Effector memory CD8-positive, alpha-beta T cell (primary cell): ENCODE measurements around the gene MYH6.
"Not testable (repeated sequence)": the region's sequence is repeated elsewhere in the genome, so short reads cannot be mapped to it uniquely, and the experiment has no call there.

Source experiments
- ATAC-seq: fragments of 150-1000 bp; cut with Tn5 transposase; replicated peaks from 2 replicates; pipeline ENCODE4 v1.10.0; 2021; ENCODE audit warnings: mild to moderate bottlenecking, moderate library complexity
- DNase-seq, 3 experiments: peaks; one replicate each; pipeline ENCODE4 v3.0.0; 2021
- H3K27ac Mint-ChIP-seq, 2 donors: one replicate each; pipeline ENCODE4 v1.8.0; 2022; ENCODE audit warnings: mild to moderate bottlenecking in 2 of 2, mixed read lengths in 2 of 2, moderate library complexity in 2 of 2
- H3K27me3 Mint-ChIP-seq, 2 donors: one replicate each; pipeline ENCODE4 v1.8.0; 2022; ENCODE audit warnings: mixed read lengths in 2 of 2
- H3K36me3 Mint-ChIP-seq: one replicate; pipeline ENCODE4 v1.8.0; 2022; ENCODE audit warnings: mild to moderate bottlenecking, moderate library complexity, mixed read lengths; ENCODE audit not compliant: insufficient read depth
- H3K4me1 Mint-ChIP-seq, 2 donors: one replicate each; pipeline ENCODE4 v1.8.0; 2022; ENCODE audit warnings: low read depth in 2 of 2, mixed read lengths in 2 of 2
- H3K4me3 Mint-ChIP-seq, 2 donors: one replicate each; pipeline ENCODE4 v1.8.0; 2022; ENCODE audit warnings: mild to moderate bottlenecking in 2 of 2, mixed read lengths in 2 of 2, moderate library complexity in 2 of 2
- H3K9me3 Mint-ChIP-seq, 2 donors: one replicate each; pipeline ENCODE4 v1.8.0; 2022; ENCODE audit warnings: mixed read lengths in 2 of 2

Gene MYH6

DNA sequence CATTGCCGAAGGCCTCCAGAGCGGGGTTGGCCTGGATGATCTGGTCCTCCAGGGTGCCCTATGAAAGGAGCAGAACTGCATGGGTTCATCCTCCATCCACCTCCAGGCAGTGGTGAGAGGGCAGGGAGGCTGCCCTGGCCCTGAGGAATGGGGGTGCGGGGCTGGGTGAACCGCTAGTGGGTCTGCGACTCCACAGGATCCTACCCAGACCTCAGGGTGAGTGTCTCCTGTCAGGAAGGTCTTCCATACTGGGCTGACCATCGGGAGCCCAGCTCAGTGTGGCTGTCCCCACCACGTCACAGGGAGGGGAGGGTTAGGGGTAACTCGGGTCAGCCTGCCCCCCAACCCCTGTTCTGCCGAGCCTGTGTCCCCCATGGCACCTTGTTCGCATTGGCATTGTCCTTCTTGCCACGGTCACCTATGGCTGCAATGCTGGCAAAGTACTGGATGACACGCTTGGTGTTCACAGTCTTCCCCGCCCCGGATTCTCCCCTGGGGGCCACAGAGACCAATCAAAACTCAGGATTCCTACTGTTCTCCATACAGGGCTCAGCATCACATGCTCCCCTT lies 3.7 kb downstream of the MYH6 start:
- H3K27ac Mint-ChIP-seq, result no peak overlapping the region
- peaks cover 23 to 71% of the 10 kb centered on the region in 2 donors for H3K27me3 Mint-ChIP-seq
- ATAC-seq (no peak), DNase-seq (no peak)
- H3K36me3 Mint-ChIP-seq, result no peaks in the 10 kb centered on the region
- no peaks in the 10 kb centered on the region for H3K4me1 Mint-ChIP-seq
- H3K4me3 Mint-ChIP-seq, result no peak overlapping the region
- no peaks in the 10 kb centered on the region for H3K9me3 Mint-ChIP-seq

DNA sequence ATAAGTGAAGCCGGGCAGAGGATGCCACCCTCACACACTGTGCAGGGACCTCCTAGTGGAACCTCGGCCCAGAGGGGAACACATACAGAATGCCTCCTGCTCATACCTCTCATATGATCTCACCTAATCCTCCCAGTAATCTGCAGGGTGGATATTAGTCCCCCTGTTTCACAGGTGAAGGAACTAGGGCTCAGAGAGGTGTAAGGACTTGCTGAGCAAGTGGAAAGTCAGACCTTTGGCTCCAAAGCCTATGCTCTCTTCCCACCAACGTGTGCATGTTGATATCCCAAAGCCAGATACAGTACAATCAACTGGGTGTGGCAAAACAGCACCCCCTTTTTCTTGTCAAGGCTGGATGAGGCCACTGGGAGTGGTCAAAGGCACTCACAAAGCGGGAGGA lies 4.2 kb downstream of the MYH6 start:
- ATAC-seq (no peak), DNase-seq (no peak)
- no peak overlapping the region for H3K27ac Mint-ChIP-seq
- H3K4me1 Mint-ChIP-seq, result no peaks in the 10 kb centered on the region
- no peak overlapping the region for H3K4me3 Mint-ChIP-seq
- peaks cover 20 to 71% of the 10 kb centered on the region in 2 donors for H3K27me3 Mint-ChIP-seq
- H3K36me3 Mint-ChIP-seq, result no peaks in the 10 kb centered on the region
- no peaks in the 10 kb centered on the region for H3K9me3 Mint-ChIP-seq

DNA sequence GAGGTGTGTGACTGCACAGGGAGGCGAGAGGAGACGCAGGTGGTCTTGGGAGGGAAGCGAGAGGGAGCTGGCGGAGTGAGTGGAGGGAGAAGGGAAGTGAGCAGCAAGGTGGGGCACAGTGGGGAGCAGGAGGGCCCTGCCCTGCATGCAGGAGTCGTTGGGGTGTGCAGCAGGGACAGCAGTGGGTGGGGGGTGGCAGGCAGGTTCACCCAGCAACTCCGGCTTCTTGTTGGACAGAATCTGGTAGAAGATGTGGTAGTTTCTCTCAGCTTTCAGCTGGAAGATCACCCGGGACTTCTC lies 5.0 kb downstream of the MYH6 start:
- no peaks in the 10 kb centered on the region for H3K4me1 Mint-ChIP-seq
- ATAC-seq (no peak), DNase-seq (no peak)
- peaks cover 20 to 71% of the 10 kb centered on the region in 2 donors for H3K27me3 Mint-ChIP-seq
- no peaks in the 10 kb centered on the region for H3K36me3 Mint-ChIP-seq
- H3K27ac Mint-ChIP-seq, result no peak overlapping the region
- H3K4me3 Mint-ChIP-seq, result no peak overlapping the region
- no peaks in the 10 kb centered on the region for H3K9me3 Mint-ChIP-seq

DNA sequence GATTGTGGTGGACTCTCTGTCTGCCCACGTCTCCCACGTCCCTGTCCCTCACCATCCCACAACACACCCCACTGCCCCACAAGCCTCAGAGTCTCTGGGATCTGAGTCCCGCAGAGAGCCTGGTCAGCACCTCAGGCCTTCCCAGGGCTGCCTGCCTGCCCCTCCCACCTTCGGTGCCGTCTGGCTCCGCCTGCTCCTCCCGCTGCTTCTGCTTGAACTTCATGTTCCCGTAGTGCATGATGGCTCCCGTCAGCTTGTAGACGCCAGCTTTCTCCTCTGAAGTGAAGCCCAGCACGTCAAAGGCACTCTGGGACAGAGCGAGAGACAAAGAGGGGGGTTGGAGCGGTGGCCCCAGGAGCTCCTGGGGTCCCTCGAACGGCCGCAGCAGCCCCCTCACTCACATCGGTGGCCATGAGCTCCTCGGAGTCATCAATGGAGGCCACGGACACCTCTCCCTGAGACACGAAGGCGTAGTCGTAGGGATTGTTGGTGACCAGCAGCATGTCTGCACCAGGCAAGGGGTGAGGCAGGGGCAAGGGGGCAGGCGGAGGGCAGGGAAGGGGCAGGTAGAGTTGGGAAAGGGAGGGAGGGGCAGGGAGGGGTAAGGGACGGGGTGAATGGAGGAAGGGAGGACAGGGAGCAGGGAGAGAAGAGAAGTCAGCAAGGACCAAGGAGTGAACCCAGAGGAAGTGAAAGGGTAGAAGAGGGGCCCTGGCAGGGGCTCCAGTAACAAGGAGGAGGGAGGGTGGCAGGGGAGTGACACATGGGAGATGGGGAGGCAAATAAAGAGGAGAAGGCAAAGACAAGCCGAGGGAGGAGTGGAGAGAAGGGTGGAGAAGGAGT lies 5.6 kb downstream of the MYH6 start:
- Mint-ChIP-seq H3K4me1 (no peaks in the 10 kb centered on the region), H3K36me3 (no peaks in the 10 kb centered on the region), H3K9me3 (no peaks in the 10 kb centered on the region), H3K27me3 (peaks cover 20 to 71% of the 10 kb centered on the region in 2 donors), H3K27ac (no peak overlapping the region), H3K4me3 (no peak overlapping the region)
- no peak for DNase-seq
- ATAC-seq, result no peak

- H3K36me3 Mint-ChIP-seq, result no peaks in the 10 kb centered on the region
- no peaks in the 10 kb centered on the region for H3K4me1 Mint-ChIP-seq
- no peak overlapping the region for H3K4me3 Mint-ChIP-seq
- DNase-seq (no peak), ATAC-seq (no peak)
- no peaks in the 10 kb centered on the region for H3K9me3 Mint-ChIP-seq
- H3K27me3 Mint-ChIP-seq, result peaks cover 18 to 64% of the 10 kb centered on the region in 2 donors
- no peak overlapping the region for H3K27ac Mint-ChIP-seq
Measured at GRCh38 chr14:23401291-23401690, 6.8 kb downstream of the MYH6 start.

DNA sequence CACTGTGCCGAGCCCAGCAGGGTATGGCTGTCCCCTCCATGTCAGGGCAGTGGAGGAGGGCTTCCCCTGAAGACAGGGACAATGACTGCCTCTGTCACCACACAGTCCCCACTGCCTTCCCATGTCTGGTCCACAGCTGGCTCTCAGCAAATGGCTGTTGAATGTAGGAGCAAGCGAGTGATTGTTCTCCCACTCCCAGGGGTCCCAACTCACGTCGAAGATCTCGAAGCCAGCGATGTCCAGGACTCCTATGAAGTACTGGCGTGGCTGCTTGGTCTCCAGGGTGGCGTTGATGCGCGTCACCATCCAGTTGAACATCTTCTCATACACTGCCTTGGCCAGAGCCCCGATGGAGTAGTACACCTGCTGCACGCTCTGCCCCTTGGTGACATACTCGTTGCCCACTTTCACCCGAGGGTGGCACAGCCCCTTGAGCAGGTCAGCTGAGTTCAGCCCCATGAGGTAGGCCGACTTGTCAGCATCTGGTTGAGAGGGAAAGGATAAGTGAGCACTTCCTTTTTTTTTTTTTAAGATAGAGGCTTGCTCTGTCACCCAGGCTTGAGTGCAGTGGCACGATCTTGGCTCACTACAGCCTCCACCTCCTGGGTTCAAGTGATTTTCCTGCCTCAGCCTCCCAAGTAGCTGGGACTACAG lies 7.5 kb downstream of the MYH6 start:
- not testable (repeated sequence) for H3K9me3 Mint-ChIP-seq, H3K27ac Mint-ChIP-seq, H3K4me1 Mint-ChIP-seq, H3K4me3 Mint-ChIP-seq, DNase-seq, ATAC-seq, H3K36me3 Mint-ChIP-seq
- peaks cover 21 to 57% of the 10 kb centered on the region in 2 donors for H3K27me3 Mint-ChIP-seq

GRCh38 chr14:23399591-23399990 lies 8.5 kb downstream of the MYH6 start:
- DNase-seq, result no peak
- Mint-ChIP-seq H3K4me1 (no peaks in the 10 kb centered on the region), H3K36me3 (no peaks in the 10 kb centered on the region), H3K4me3 (no peak overlapping the region), H3K9me3 (no peaks in the 10 kb centered on the region), H3K27me3 (peaks cover 21 to 47% of the 10 kb centered on the region in 2 donors), H3K27ac (no peak overlapping the region)
- ATAC-seq, result no peak

DNA sequence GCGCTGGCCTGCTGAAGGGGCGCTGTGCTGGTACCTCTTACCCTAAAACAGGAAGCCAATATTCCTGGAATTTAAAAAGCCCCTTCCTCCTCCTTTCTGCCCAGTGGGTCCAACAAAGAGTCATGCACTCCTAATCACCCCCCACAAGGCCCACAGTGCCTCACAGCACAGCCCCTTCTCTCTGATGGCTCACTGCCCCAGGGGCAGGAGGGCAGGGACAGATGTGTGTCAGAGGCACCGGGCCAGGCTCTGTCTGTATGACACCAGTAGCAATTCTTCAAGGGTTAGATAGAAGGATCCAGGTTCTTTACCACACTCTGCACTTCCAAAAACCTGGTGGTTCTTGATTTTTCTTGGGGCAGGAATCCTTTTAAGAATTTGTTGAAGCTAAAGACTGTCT lies 8.9 kb downstream of the MYH6 start:
- ATAC-seq (no peak), DNase-seq (no peak)
- Mint-ChIP-seq H3K27me3 (peaks cover 22 to 45% of the 10 kb centered on the region in 2 donors), H3K36me3 (no peaks in the 10 kb centered on the region), H3K4me1 (no peaks in the 10 kb centered on the region), H3K27ac (no peak overlapping the region), H3K4me3 (no peak overlapping the region), H3K9me3 (no peaks in the 10 kb centered on the region)

GRCh38 chr14:23398348-23398747 lies 9.7 kb downstream of the MYH6 start:
- peaks cover 27 to 46% of the 10 kb centered on the region in 2 donors for H3K27me3 Mint-ChIP-seq
- H3K36me3 Mint-ChIP-seq, result no peaks in the 10 kb centered on the region
- no peak for DNase-seq
- H3K4me1 Mint-ChIP-seq, result no peaks in the 10 kb centered on the region
- no peak overlapping the region for H3K27ac Mint-ChIP-seq
- ATAC-seq, result no peak
- no peak overlapping the region for H3K4me3 Mint-ChIP-seq
- H3K9me3 Mint-ChIP-seq, result no peaks in the 10 kb centered on the region

- Mint-ChIP-seq H3K36me3 (no peaks in the 10 kb centered on the region), H3K27me3 (peaks cover 29 to 44% of the 10 kb centered on the region in 2 donors), H3K4me3 (no peak overlapping the region), H3K27ac (no peak overlapping the region), H3K4me1 (no peaks in the 10 kb centered on the region), H3K9me3 (no peaks in the 10 kb centered on the region)
- ATAC-seq, result no peak
- DNase-seq, result no peak
Measured at GRCh38 chr14:23396781-23397407, 11.2 kb downstream of the MYH6 start.

GRCh38 chr14:23396126-23396525 lies 11.9 kb downstream of the MYH6 start:
- no peak overlapping the region for H3K4me3 Mint-ChIP-seq
- no peaks in the 10 kb centered on the region for H3K36me3 Mint-ChIP-seq
- no peak overlapping the region for H3K27ac Mint-ChIP-seq
- no peaks in the 10 kb centered on the region for H3K9me3 Mint-ChIP-seq
- no peak for ATAC-seq
- H3K27me3 Mint-ChIP-seq, result peaks cover 29 to 44% of the 10 kb centered on the region in 2 donors
- no peak for DNase-seq
- no peaks in the 10 kb centered on the region for H3K4me1 Mint-ChIP-seq

DNA sequence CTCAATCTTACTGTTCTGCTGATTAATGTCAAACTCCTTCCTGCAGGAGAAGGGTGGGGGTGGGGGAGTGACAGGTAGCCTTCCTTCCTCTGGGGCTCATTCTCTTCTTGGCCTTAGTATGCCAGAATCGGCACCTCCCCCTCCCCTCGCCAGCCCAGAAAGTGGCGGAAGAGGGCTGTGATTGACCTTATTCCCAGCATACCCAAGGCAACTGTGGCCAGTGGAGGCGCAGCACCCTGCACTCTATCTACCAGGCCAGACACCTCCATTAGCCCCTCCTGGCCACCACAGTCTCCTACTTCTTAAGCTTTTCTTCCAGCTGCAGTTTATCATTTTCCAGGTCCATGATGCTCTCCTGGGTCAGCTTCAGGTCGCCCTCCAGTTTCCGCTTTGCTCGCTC lies 15.5 kb downstream of the MYH6 start:
- ATAC-seq (no peak), DNase-seq (no peak)
- Mint-ChIP-seq H3K36me3 (peaks cover 2% of the 10 kb centered on the region), H3K4me1 (no peaks in the 10 kb centered on the region), H3K27ac (no peak overlapping the region), H3K27me3 (peaks cover 44 to 59% of the 10 kb centered on the region in 2 donors), H3K4me3 (no peak overlapping the region), H3K9me3 (no peaks in the 10 kb centered on the region)

DNA sequence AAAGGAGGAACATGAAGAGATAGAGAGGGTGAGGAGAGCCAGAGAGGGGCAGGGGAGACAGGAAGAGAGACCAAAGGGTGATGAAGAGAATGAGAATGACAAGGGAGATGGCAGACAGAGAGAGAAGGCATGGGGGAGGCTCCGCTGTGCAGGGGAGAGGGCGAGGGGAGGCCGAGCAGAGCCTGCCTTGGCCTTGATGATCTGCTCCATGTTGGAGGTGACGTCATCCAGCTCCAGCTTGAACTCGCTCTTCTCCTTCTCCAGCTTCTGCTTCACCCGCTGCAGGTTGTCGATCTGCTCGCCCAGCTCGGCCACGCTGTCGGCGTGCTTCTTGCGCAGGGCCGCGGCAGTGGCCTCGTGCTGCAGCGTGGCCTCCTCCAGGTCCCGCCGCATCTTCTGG lies 18.2 kb downstream of the MYH6 start:
- ATAC-seq, H3K36me3 Mint-ChIP-seq, DNase-seq, H3K4me1 Mint-ChIP-seq, H3K27ac Mint-ChIP-seq, H3K4me3 Mint-ChIP-seq, H3K9me3 Mint-ChIP-seq: not testable (repeated sequence)
- H3K27me3 Mint-ChIP-seq, result peaks cover 47 to 63% of the 10 kb centered on the region in 2 donors

DNA sequence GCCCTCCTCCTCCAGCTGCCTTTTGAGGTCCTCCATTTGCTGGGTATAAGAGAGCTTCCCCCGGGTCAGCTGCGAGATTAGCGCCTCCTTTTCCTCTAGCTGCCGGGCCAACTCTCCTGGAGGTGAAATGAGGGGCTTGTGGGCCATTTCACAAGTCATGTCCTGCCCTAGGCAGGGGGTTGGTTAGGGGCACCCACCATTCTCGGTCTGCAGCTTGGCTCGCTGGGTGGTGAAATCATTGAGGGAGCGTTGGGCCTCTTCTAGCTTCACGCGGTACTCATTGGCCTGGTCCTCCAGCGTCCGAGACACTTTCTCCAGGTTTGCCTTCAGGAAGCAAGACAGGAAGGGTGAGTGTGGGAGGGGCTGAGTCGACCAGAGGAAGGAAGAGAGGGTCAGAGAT lies 18.7 kb downstream of the MYH6 start:
- H3K27ac Mint-ChIP-seq, result no peak overlapping the region
- no peak overlapping the region for H3K4me3 Mint-ChIP-seq
- peaks cover 2% of the 10 kb centered on the region for H3K36me3 Mint-ChIP-seq
- no peak for DNase-seq
- no peaks in the 10 kb centered on the region for H3K9me3 Mint-ChIP-seq
- ATAC-seq, result no peak
- no peaks in the 10 kb centered on the region for H3K4me1 Mint-ChIP-seq
- peaks cover 51 to 63% of the 10 kb centered on the region in 2 donors for H3K27me3 Mint-ChIP-seq
